22Rv1 (cell line): ENCODE results near the gene PXDN.

Source experiments
- CTCF ChIP-seq: fragments of 450-650 bp; IDR thresholded peaks from 2 replicates; pipeline ENCODE4 v1.5.1; 2017; ENCODE audit warnings: mild to moderate bottlenecking
- ZFX ChIP-seq: fragments of 450-650 bp; IDR thresholded peaks from 2 replicates; pipeline ENCODE4 v1.6.1; 2017; ENCODE audit warnings: antibody characterized with exemption, borderline replicate concordance

- no peak for TF ChIP-seq CTCF
- TF ChIP-seq ZFX: no peak
Measured at GRCh38 chr2:1748741-1749488, 4.6 kb upstream of the PXDN start.
